Esophagus squamous epithelium (tissue), 4 donors: Measurements from ENCODE around the gene VPS26A.

Experiments
- CTCF ChIP-seq, 6 experiments: fragments of 450-650 bp in 4 of 6; fragments of 200-600 bp in 2 of 6; sonication (generic) in 2 of 6; IDR thresholded peaks; one replicate each; pipeline ENCODE4 v1.5.1; 2016 to 2019; ENCODE audit warnings: antibody characterized with exemption in 6 of 6, mild to moderate bottlenecking in 4 of 6, moderate library complexity in 4 of 6
- POLR2A ChIP-seq, 4 donors: fragments of 450-650 bp; IDR thresholded peaks; one replicate each; pipeline ENCODE4 v1.6.1; 2017; ENCODE audit warnings: antibody characterized with exemption in 4 of 4, mild to moderate bottlenecking in 4 of 4, moderate library complexity in 3 of 4

DNA sequence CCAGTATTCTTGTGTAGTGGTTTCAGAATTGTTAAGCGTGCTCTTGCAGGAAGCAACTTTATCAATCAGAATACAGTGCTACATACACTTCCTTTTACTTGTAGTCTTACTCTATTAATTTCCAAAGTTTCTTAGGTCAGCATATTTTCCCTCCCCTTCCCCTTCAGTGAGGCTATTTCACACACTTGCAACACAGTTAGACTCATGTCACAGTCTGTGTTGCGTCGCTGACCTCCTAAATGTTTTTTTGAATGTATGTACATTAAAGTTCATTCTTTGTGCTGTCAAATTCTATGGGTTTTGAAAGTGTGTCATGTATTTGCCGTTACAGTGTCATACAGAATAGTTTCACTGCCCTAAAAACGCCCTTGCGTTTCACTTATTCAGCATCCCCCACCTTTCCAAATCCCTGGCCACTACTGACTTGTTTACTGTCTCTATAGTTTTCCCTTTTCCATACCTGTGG lies 90.7 kb downstream of the VPS26A start:
- TF ChIP-seq CTCF (IDR thresholded peaks at IDR 0.05) (no peak), POLR2A (IDR thresholded peaks at IDR 0.05) (no peak)
